ENCODE data around the gene SYF2.
"Not testable (repeated sequence)": the region's sequence is repeated elsewhere in the genome, so short reads cannot be mapped to it uniquely, and the experiment has no call there.

The SYF2 gene

GRCh38 chr1:25246600-25247023, 14.3 kb upstream of the SYF2 start:
- no peak for DNase-seq (ENCODE audit: low read depth, low spot score)

GRCh38 chr1:25245809-25246599, 13.7 kb upstream of the SYF2 start:
- DNase-seq (ENCODE audit: low read depth, low spot score): no peak

- no peak for DNase-seq (ENCODE audit: low read depth, low spot score)
These were observed 13.1 kb upstream of the SYF2 start for GRCh38 chr1:25245393-25245792.

- DNase-seq (ENCODE audit: low read depth, low spot score): no peak
These were observed 11.6 kb upstream of the SYF2 start for GRCh38 chr1:25243907-25244306.

DNA sequence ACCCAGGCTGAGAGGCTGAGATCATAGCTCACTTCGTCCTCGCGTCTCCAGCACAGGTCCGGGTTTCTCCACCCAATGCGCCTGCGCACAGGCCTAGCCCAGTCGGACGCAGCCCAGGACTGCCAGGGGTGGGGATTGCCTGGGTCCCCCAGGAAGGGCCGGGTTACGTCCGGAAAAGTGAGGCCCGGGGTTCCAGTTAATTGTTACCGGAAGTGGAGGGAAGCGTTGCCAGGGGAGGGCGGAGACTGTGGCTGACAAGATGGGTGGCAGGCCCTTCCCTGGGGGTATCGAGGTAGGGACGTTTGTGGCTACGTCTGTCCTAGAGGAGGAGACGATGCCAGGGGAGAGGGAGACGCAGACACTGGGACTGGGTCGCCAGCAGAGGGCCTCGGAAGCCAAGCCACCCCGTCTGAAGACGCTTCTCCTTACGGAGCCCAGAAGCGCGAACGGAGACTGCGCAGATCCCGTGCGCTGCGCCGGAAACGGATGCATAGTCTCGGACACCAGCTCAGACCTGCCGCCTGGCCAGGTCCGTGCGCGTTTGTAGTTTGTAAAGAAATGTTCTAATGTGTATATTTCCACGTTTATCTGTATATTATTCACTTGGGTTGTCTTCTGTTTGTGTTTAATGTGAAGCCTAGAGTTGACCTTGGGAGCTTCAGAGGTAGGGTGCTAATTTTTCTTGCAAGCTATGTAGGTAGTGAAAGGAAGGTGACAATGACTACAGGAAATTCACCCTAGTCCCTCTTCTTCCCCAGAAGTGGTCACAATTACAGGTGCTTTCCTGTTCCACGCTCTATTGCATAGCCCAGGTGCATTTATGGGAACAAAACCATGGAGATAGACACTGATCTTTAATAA, 7.6 kb upstream of the SYF2 start:
- peak; percentile 83 for DNase-seq (ENCODE audit: low read depth, low spot score)

GRCh38 chr1:25238046-25238445, 5.7 kb upstream of the SYF2 start:
- no peak for DNase-seq (ENCODE audit: low read depth, low spot score)

- DNase-seq (ENCODE audit: low read depth, low spot score): not testable (repeated sequence)
These were observed 4.0 kb upstream of the SYF2 start for GRCh38 chr1:25236261-25236660.

DNA sequence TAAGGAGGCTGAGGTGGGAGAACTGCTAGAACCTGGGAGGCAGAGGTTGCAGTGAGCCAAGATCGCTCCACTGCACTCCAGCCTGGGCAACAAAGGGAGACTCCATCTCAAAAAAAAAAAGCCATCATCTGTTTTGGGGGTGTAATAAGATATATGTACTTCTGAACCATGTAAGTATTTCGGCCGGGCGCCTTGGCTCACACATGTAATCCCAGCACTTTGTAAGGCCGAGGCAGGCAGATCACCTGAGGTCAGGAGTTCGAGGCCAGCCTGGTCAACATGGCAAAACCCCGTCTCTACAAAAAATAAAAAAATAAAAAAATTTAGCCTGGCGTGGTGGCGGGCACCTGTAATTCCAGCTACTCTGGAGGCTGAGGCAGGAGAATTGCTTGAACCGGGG, 3.1 kb upstream of the SYF2 start:
- not testable (repeated sequence) for DNase-seq (ENCODE audit: low read depth, low spot score)

GRCh38 chr1:25232866-25233784, 823 bp upstream of the SYF2 start:
- DNase-seq (ENCODE audit: low read depth, low spot score): peak; percentile 90

DNA sequence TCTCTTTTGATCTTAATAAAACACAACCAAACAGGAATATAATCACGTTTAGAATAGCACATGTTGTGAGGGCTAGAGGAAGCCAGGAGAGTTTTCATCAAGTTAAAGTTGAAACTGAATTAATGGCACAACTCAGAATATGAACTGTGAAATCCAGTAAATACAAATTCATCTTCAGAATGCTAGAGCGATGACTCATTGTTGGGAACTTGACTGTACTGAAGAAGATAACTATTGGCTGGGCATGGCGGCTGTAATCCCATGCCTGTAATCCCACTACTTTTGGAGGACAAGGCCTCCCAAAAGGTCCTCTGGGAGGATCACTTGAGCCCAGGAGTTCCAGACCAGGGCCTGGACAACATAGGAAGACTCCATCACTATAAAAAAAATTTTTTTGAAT, 8.8 kb downstream of the SYF2 start:
- no peak for DNase-seq (ENCODE audit: low read depth, low spot score)

DNA sequence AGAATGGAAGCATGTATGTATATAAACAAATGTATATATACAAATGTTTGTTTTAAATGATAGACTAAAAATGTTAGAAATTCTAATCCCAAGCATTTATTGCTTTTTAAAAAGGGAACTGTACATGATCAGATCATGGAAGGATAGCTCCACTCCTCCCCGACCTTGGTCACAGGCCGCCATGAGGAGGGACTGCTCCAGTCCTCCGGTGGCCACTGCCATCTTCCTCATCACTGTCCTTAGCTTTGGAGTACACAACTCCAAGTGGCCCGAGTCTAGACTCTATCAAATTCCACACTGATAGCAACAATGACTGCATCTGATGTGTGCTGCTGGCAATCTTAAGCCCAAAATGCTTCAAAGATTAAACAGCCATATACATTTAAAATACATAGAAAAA, 9.7 kb downstream of the SYF2 start:
- no peak for DNase-seq (ENCODE audit: low read depth, low spot score)

DNA sequence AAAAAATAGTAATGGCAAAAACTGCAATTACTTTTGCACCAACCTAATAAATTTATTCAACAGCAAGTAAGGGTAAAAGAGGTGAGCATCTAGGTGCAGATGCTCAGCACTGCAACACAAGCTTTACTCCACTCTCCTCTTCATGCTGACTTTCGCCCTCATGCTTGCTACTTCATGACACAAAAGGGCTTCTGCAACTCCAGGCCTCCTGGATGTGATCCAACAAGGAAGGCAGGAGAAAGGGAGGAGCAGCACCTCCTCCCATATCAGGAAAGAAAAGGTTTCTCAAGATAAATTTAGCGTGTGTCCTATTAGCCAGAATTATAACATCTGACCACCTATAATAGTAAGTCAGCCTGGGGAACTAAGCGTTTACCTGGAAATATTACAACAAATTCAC, 11.6 kb downstream of the SYF2 start:
- no peak for DNase-seq (ENCODE audit: low read depth, low spot score)

- no peak for DNase-seq (ENCODE audit: low read depth, low spot score)
These were observed 12.5 kb downstream of the SYF2 start for GRCh38 chr1:25219661-25220251.

DNA sequence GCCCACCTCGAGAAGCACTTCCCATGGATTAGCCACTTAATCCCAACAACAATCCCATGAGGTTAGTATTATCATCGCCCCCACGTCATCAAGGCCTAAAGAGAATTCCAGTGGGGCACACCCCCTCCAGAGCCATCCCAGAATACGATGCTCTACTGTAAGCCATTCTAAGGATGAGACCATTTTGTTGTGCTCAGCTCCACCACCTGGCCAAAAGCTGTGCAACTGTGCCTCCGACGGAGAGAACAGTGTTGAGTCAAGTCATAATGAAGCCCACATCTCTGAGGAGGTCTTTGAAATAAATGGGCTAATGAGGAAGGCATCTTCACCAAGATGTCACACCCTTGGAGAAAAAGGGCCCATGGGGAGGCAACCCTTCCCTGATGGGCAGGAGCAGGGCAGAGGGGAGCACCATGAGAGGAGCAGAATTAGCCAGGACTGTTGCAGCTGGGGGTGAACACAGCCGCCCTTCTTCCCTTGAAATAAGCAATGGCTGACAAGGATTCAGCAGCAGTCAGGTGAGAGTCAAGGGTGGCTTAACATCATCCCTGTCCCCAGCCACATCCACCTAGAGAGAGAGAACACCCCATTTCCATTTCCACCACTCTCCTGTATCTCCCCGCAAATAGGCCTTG, 14.6 kb downstream of the SYF2 start:
- DNase-seq (ENCODE audit: low read depth, low spot score): no peak

GRCh38 chr1:25217015-25217414, 15.3 kb downstream of the SYF2 start:
- DNase-seq (ENCODE audit: low read depth, low spot score): no peak

DNA sequence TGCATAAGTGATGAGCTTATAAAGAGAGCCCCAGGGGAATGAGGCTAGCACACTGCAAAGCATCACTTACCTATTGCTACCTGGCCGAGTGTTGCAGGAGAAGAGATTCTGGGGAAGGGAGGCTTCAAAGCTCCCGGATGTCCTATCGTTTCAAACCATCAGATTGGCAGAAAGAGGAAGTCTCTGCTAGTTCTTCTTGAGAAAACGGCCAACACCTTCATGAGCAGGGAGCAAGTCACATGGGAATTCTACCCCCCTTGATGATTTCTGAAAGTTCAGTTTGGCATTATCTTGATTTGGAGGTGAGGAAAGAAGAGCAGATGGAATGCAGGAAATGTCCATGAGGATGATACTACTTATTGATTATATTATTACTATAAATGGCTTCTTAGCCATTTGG, 16.2 kb downstream of the SYF2 start:
- DNase-seq (ENCODE audit: low read depth, low spot score): no peak

- DNase-seq (ENCODE audit: low read depth, low spot score): no peak
These were observed 19.6 kb downstream of the SYF2 start for GRCh38 chr1:25212725-25213124.

- no peak for DNase-seq (ENCODE audit: low read depth, low spot score)
These were observed 21.6 kb downstream of the SYF2 start for GRCh38 chr1:25210728-25211127.

DNA sequence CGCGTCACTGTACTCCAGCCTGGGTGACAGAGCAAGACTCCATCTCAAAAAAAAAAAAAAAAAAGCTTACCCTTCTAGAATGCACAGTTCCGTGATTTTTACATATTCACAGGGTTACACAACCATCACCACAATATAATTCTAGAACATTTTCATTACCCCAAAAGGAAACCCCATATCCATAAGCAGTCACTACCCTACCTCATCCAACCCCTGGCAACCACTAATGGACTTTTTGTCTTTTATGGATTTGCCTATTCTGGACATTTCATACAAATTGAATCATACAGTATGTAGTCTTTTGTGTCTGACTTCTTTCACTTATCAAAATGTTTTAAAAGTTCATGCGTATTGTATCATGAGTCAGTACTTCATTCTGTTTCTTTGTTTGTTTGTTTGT, 22.8 kb downstream of the SYF2 start:
- no peak for DNase-seq (ENCODE audit: low read depth, low spot score)

GRCh38 chr1:25208561-25209222, 23.6 kb downstream of the SYF2 start:
- DNase-seq (ENCODE audit: low read depth, low spot score): no peak
